Transverse colon (tissue), 4 donors: ENCODE results near the gene OR52N4. TPM values are rescaled to one million over a fixed set of nuclear protein-coding genes. Genes with fewer than 3 reads are reported as not detected.

Experiments used
- DNase-seq: peaks from one replicate; pipeline ENCODE4 v3.0.0-alpha.2; 2019
- H3K27ac ChIP-seq, 4 donors: fragments of 200-600 bp; sonication (generic); 2 replicates each; pipeline ENCODE4 v1.5.1; 2016 to 2018; ENCODE audit warnings: inconsistent platforms in 4 of 4
- H3K27me3 ChIP-seq: fragments of 200-600 bp; sonication (generic); 2 replicates; pipeline ENCODE4 v1.5.1; 2017; ENCODE audit warnings: inconsistent platforms
- H3K36me3 ChIP-seq, 4 donors: fragments of 200-600 bp; sonication (generic); 2 replicates each; pipeline ENCODE4 v1.5.1; 2017 to 2019; ENCODE audit warnings: inconsistent platforms in 4 of 4
- H3K4me1 ChIP-seq, 4 donors: fragments of 200-600 bp; sonication (generic); 2 replicates each; pipeline ENCODE4 v1.5.1; 2017 to 2020; ENCODE audit warnings: inconsistent platforms in 4 of 4
- H3K4me3 ChIP-seq, 4 donors: fragments of 200-600 bp; sonication (generic); 1 replicate in 1 of 4; 2 replicates in 3 of 4; pipeline versions ENCODE4 v1.5.1 to v1.6.1; 2017 to 2019; ENCODE audit warnings: inconsistent platforms in 4 of 4
- H3K9me3 ChIP-seq, 2 donors: fragments of 200-600 bp; sonication (generic); 2 replicates each; pipeline ENCODE4 v1.5.1; 2017 to 2019; ENCODE audit warnings: inconsistent platforms in 2 of 2
- EP300 ChIP-seq: sonication (generic); formaldehyde crosslinking; IDR thresholded peaks from one replicate; pipeline ENCODE4 v1.6.1; 2017; ENCODE audit warnings: antibody characterized with exemption, low read depth
- POLR2A ChIP-seq: fragments of 450-650 bp; IDR thresholded peaks from one replicate; pipeline ENCODE4 v1.6.1; 2016; ENCODE audit warnings: antibody characterized with exemption, mild to moderate bottlenecking, moderate library complexity
- POLR2AphosphoS5 ChIP-seq, 3 donors: sonication (generic); formaldehyde crosslinking; IDR thresholded peaks; one replicate each; pipeline ENCODE4 v1.6.1; 2016; ENCODE audit warnings: antibody characterized with exemption in 3 of 3
- WGBS, 2 donors: methylation state at CpG; one replicate each; pipeline ENCODE4 v1.1.5; 2018; ENCODE audit warnings: low coverage in 1 of 2; 5-methylcytosine and 5-hydroxymethylcytosine counted together
- in situ Hi-C, 4 donors: fragments of 200-750 bp; cut with MboI; loops; one replicate each; pipeline versions ENCODE4 v1.15.0 to v1.15.1; 2017; ENCODE audit warnings: low sequenced_read_pairs in 3 of 4, low pct_ligation_motif_present in 1 of 4, low pct_unique_long_range_greater_than_20kb in 1 of 4
- intact Hi-C: fragments of 100-400 bp; cut with DNase I; formaldehyde crosslinking; loops from one replicate; pipeline ENCODE4 v1.15.1; 2023; ENCODE audit warnings: low total_unique reads
- total RNA-seq, 4 donors: library from RNA; depleted of rRNA; stranded (reverse); fragments of >200 nt; gene quantifications; one replicate each; pipeline ENCODE4 v1.1.0, GENCODE V29; 2016
- TF ChIP-seq, protein P1 (sequence below), 5 experiments: fragments of 200-600 bp in 3 of 5; fragments of 450-650 bp in 2 of 5; sonication (generic) in 3 of 5; IDR thresholded peaks; 1 replicate in 2 of 5; 2 replicates in 3 of 5; pipeline ENCODE4 v1.5.1; 2016 to 2017; ENCODE audit warnings: antibody characterized with exemption in 5 of 5, inconsistent platforms in 3 of 5, mild to moderate bottlenecking in 2 of 5, moderate library complexity in 1 of 5

OR52N4 gene
- total RNA-seq, 4 donors from 2014 or later: not detected

DNA sequence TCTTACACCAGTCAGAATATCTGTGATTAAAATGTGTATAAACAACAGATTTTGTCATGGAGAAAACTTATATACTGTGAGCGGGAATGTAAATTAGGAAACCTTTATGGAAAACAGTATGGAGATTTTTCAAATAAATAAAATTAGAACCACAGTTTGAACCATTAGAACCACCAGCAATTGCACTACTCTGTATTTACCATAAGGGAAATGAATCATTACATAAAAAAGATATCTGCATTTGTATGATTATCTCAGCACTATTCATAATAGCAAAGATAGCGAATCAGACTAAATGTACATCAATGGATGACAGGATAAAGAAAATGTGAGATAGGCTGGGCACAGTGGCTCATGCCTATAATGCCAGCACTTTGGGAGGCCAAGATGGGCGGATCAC lies 7.4 kb upstream of the OR52N4 start:
- H3K4me3 ChIP-seq: no peak overlapping the region
- H3K27ac ChIP-seq: no peak overlapping the region
- intact Hi-C loops (no loop called here), in situ Hi-C loops (no loop called here)
- TF ChIP-seq, protein P1, sequence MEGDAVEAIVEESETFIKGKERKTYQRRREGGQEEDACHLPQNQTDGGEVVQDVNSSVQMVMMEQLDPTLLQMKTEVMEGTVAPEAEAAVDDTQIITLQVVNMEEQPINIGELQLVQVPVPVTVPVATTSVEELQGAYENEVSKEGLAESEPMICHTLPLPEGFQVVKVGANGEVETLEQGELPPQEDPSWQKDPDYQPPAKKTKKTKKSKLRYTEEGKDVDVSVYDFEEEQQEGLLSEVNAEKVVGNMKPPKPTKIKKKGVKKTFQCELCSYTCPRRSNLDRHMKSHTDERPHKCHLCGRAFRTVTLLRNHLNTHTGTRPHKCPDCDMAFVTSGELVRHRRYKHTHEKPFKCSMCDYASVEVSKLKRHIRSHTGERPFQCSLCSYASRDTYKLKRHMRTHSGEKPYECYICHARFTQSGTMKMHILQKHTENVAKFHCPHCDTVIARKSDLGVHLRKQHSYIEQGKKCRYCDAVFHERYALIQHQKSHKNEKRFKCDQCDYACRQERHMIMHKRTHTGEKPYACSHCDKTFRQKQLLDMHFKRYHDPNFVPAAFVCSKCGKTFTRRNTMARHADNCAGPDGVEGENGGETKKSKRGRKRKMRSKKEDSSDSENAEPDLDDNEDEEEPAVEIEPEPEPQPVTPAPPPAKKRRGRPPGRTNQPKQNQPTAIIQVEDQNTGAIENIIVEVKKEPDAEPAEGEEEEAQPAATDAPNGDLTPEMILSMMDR (IDR thresholded peaks at IDR 0.05): no peak
- no peak for TF ChIP-seq POLR2AphosphoS5 (IDR thresholded peaks at IDR 0.05)
- no peak for TF ChIP-seq EP300
- no peak for TF ChIP-seq POLR2A
- no peaks in the 10 kb centered on the region for H3K4me1 ChIP-seq
- H3K27me3 ChIP-seq: no peaks in the 10 kb centered on the region
- DNase-seq: no peak
- no peaks in the 10 kb centered on the region for H3K36me3 ChIP-seq
- WGBS, 2 donors: 62% methylated on average over 3 of the region's 3 CpGs
- H3K9me3 ChIP-seq: no peaks in the 10 kb centered on the region

DNA sequence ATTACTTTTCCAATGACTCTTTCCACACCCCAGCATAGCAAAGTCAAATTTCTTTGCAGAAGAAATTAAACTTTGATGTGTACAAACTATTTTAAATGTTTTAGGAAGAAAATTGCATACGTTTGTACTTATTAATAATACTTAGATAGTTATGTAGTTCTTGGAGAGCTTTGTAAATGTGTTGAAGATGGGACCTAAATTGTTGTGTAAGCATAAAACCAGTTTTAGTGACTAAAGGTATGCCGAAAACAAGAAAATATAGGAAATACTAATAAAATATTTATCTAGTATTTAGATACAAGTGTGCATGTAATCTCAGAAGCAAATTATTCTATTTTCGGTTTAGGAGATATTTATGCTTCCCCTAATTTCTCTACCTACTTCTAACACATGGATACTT lies 4.2 kb upstream of the OR52N4 start:
- intact Hi-C loops: no loop called here
- no peaks in the 10 kb centered on the region for H3K4me1 ChIP-seq
- H3K4me3 ChIP-seq: no peak overlapping the region
- WGBS, 2 donors: 79 to 85% methylated on average over 3 of the region's 3 CpGs
- TF ChIP-seq EP300: no peak
- no peak for TF ChIP-seq POLR2A
- TF ChIP-seq, protein P1 (IDR thresholded peaks at IDR 0.05): no peak
- TF ChIP-seq POLR2AphosphoS5 (IDR thresholded peaks at IDR 0.05): no peak
- no peaks in the 10 kb centered on the region for H3K9me3 ChIP-seq
- no peaks in the 10 kb centered on the region for H3K27me3 ChIP-seq
- no peak overlapping the region for H3K27ac ChIP-seq
- no peaks in the 10 kb centered on the region for H3K36me3 ChIP-seq
- DNase-seq: no peak
- in situ Hi-C loops: no loop called here

DNA sequence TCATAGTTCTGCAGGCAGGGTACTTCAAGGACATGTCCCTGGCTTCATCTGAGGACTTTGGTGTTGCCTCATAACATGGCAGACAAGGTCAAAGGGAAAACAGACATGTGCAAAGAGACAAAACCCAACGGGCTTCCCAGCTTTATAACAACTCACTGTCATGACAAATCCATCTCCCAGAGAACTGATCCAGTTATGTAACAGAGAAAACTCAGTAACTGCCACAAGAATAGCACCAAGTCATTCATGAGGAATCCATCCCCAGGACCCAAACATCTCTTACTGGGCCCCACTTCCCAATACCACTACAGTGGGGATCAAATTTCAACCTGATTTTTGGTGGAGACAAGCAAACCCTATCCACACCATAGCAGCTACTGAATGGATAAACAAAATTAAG lies 13.0 kb downstream of the OR52N4 start:
- in situ Hi-C loops: no loop called here
- no peaks in the 10 kb centered on the region for H3K36me3 ChIP-seq

DNA sequence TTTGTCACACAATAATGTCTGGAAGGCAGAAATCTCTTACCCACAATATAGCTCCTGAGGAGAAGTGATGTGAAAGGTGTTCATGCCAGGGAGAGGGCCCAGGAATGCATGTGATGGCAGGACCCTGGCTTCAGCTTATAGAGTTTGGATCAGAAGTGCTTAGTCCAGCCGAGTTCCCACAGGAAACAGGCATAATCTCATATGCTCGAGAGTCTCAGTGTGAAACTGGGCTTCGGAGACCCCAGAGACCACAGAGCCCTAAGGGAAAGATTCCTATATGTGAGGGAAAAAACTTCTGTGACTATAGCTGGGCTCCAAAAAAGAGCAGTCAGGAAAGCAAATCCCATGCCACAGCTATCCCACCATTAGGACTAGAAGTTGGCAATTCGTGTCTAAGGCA lies 29.2 kb downstream of the OR52N4 start, which contains the start of gene OR52N5:
OR52N5 (minus strand) TSS at position 101 of the 400 bp plus-strand sequence. CDS start 4,721 bp downstream, outside the sequence.
- no peaks in the 10 kb centered on the region for H3K9me3 ChIP-seq
- no peaks in the 10 kb centered on the region for H3K36me3 ChIP-seq
- in situ Hi-C loops: no loop called here
- no peak for TF ChIP-seq POLR2AphosphoS5 (IDR thresholded peaks at IDR 0.05)
- TF ChIP-seq POLR2A: no peak
- TF ChIP-seq, protein P1 (IDR thresholded peaks at IDR 0.05): no peak
- TF ChIP-seq EP300: no peak
- H3K27me3 ChIP-seq: no peaks in the 10 kb centered on the region
- no peak within 1 kb of the TSS for H3K4me3 ChIP-seq
- no peak within 1 kb of the TSS for H3K27ac ChIP-seq
- WGBS, 2 donors: 39 to 57% methylated on average over 1 to 4 of the region's 4 CpGs
- H3K4me1 ChIP-seq: no peaks in the 10 kb centered on the region
- intact Hi-C loops: no loop called here
- no peak for DNase-seq

More for the DNA sequence above, 13.0 kb downstream of the OR52N4 start:
- 0 to 33% methylated on average over 1 of the region's 1 CpG for WGBS, 2 donors
- Histone ChIP-seq H3K4me3 (no peak overlapping the region), H3K27me3 (no peaks in the 10 kb centered on the region), H3K4me1 (no peaks in the 10 kb centered on the region), H3K27ac (no peak overlapping the region), H3K9me3 (no peaks in the 10 kb centered on the region)
- TF ChIP-seq POLR2AphosphoS5 (IDR thresholded peaks at IDR 0.05) (no peak), POLR2A (no peak), EP300 (no peak)
- TF ChIP-seq, protein P1 (IDR thresholded peaks at IDR 0.05): no peak
- no peak for DNase-seq
- intact Hi-C loops: no loop called here
